22Rv1 (cell line): ENCODE measurements around the gene FARP1.

Source experiments
- H3K27ac ChIP-seq: fragments of 450-650 bp; 2 replicates; pipeline ENCODE4 v1.5.1; 2017
- ZFX ChIP-seq: fragments of 450-650 bp; IDR thresholded peaks from 2 replicates; pipeline ENCODE4 v1.6.1; 2017; ENCODE audit warnings: antibody characterized with exemption, borderline replicate concordance
- TF ChIP-seq, protein P1 (sequence below): fragments of 450-650 bp; IDR thresholded peaks from 2 replicates; pipeline ENCODE4 v1.5.1; 2017; ENCODE audit warnings: mild to moderate bottlenecking

The FARP1 gene

DNA sequence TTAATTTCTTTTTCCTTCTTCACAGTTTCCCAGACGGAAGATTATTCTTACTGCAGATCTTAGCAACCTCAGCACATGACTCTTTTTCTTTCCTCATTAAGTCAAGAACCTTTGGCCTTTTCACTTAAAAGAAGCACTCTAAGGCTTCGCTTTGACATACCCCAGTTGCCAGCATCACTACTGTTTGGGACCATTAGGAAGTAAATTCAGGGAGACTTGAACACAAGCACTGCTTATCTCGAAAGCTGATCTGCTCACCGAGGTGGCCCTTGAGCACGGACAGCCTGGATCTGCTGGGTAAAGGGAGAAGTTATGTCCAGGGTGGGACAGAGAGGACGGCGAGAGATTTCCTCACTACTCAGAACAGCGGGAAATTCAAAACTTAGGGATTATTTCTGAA is 185.6 kb downstream of the FARP1 start:
- no peak overlapping the region for H3K27ac ChIP-seq
- TF ChIP-seq, protein P1, sequence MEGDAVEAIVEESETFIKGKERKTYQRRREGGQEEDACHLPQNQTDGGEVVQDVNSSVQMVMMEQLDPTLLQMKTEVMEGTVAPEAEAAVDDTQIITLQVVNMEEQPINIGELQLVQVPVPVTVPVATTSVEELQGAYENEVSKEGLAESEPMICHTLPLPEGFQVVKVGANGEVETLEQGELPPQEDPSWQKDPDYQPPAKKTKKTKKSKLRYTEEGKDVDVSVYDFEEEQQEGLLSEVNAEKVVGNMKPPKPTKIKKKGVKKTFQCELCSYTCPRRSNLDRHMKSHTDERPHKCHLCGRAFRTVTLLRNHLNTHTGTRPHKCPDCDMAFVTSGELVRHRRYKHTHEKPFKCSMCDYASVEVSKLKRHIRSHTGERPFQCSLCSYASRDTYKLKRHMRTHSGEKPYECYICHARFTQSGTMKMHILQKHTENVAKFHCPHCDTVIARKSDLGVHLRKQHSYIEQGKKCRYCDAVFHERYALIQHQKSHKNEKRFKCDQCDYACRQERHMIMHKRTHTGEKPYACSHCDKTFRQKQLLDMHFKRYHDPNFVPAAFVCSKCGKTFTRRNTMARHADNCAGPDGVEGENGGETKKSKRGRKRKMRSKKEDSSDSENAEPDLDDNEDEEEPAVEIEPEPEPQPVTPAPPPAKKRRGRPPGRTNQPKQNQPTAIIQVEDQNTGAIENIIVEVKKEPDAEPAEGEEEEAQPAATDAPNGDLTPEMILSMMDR: no peak
- no peak for TF ChIP-seq ZFX

DNA sequence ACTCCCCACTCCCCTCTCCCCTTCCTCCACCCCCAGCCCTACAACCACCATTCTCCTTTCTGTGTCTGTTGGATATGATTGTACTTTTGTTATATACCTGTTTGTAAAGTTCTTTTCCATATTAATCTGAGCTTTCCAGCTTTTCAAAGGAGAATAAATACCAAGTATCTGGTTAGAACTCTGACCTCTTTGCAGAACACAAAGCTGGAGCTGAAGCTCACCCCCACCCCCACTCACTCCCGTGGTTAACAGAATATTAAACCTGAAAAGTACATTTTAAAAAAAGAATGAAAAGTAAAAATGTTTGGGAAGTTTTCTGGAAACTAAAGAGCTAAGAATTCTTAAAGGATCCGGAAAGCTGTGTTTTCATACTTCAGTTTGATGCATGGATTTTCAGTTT is 189.3 kb downstream of the FARP1 start:
- H3K27ac ChIP-seq: no peak overlapping the region
- TF ChIP-seq ZFX: no peak
- TF ChIP-seq, protein P1: no peak

DNA sequence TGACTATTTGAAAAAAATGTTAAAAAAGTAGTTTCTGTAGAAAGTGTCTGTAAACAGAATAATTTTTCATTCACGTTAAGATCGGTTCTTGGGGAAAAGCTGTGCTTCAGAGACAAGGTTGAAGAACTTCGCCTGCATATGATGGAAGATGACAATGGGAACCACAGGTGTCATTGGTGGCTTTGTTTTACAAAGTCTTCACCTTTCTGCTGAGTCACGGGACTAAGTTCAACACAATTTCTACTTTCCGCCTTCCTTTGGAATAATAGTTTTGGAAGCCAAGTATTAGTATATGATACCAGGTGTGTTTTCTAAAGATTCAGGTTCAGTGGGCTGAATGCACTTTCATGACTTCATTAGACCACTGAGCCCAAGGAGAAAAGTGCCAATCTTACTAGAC is 189.8 kb downstream of the FARP1 start:
- TF ChIP-seq, protein P1: no peak
- TF ChIP-seq ZFX: no peak
- no peak overlapping the region for H3K27ac ChIP-seq

DNA sequence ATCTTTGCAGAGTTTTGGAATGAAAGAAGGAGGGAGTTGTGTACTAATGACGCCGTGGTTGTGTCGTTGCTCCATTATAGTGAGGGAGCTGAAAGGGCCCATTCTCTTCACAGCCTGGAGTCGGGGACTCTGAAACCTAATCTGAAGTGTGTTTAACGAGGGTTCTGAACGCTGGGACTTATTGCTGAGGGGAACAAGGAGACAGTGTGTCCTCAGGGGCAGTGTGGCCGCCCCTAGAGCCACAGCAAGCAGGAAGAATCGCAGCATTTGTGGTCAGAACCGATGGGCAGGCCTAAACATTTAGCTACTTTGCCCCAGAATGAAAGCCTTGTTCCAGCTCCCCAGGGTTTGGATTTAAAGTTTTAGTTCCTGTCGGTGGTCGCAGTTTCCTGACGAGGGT is 190.6 kb downstream of the FARP1 start:
- H3K27ac ChIP-seq: no peak overlapping the region
- TF ChIP-seq, protein P1: no peak
- TF ChIP-seq ZFX: no peak

DNA sequence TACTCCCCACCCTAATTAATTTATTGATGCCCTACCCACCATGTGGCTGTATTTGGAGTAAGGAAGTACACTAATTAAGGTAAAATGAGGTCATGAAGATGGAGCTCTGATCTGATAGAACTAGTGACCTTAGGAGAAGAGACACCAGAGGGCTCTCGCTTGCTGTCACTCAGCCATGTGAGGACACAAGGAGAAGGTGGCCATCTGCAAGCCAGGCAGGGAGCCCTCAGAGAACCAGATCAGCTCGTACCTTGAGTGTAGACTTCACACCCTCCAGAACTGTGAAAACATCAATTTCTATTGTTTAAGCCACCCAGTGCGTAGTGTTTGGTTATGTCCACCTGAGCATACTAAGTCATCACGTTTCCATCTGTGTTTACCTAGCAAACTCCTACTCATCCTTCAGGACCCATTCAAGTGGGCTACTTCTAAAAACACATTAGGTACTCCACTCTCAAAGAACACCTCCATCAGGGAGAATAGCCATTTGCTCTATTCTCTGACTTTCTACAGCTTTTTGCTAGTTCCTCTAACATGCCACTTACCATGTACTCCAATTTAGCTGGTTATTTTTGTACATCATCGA is 191.8 kb downstream of the FARP1 start:
- TF ChIP-seq, protein P1: no peak
- TF ChIP-seq ZFX: no peak
- no peak overlapping the region for H3K27ac ChIP-seq

DNA sequence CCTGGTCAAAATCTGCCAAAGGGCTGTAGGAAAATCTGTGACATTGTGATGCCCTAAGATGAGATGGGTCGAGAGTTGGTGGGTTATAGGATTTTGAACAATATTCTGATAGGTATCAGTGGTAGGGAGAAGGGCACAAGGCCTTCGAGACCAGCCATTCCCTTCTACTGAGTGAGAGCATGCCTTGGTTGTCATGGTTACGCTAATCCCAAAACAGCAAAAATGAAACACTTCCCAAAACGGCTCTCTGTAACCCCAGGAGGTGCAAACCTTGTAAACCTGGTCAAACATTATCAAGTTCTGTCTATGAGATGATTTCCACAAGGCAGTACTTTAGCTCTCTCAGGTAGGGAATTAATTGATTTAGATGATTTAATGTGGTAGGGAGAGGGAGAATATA is 192.8 kb downstream of the FARP1 start:
- H3K27ac ChIP-seq: no peak overlapping the region
- TF ChIP-seq, protein P1: no peak
- TF ChIP-seq ZFX: no peak

DNA sequence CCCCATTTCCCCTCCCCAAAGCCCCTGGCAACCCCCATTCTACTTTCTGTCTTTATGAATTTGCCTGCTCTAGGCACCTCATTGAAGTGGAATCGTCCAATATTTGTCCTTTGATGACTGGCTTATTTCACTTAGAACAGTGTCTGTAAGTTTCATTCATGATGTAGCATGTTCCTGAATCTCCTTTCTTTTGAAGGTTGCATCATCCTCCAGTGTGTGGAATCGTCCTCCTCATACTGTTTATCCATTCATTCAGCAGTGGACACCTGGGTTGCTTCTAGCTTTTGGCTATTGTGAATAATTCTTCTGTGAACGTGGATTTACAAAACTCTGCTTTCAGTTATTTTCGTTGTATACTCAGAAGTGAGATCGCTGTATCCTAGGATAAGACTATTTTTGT is 195.4 kb downstream of the FARP1 start:
- TF ChIP-seq, protein P1: no peak
- no peak for TF ChIP-seq ZFX
- no peak overlapping the region for H3K27ac ChIP-seq
